Measurements from ENCODE around the gene PCSK9.

Gene PCSK9

GRCh38 chr1:55005351-55006140 lies 33.8 kb upstream of the PCSK9 start:
- Histone ChIP-seq H4K20me1 (no peaks in the 10 kb centered on the region), H3K27me3 (no peaks in the 10 kb centered on the region), H3K4me3 (no peak overlapping the region), H3K36me3 (no peaks in the 10 kb centered on the region), H3K4me2 (no peak overlapping the region), H3K4me1 (peaks cover 0 to 3% (median 0%) of the 10 kb centered on the region in 10 experiments; a peak in 1 of 20 replicates), H3K9me3 (replicated peaks in 1 of 11) (peaks cover 0 to 5% (median 0%) of the 10 kb centered on the region in 11 experiments; a peak in 3 of 22 replicates), H3K27ac (no peak overlapping the region), H3K9ac (no peak overlapping the region)
- no peak for TF ChIP-seq Cebpa-rat (IDR thresholded peaks at IDR 0.05)

- no peak for TF ChIP-seq Cebpa-rat (IDR thresholded peaks at IDR 0.05)
- Histone ChIP-seq H3K4me3 (no peak overlapping the region), H3K4me1 (peaks cover 0 to 4% (median 0%) of the 10 kb centered on the region in 10 experiments; a peak in 1 of 20 replicates), H3K9ac (no peak overlapping the region), H3K9me3 (replicated peaks in 1 of 11) (peaks cover 0 to 5% (median 0%) of the 10 kb centered on the region in 11 experiments; a peak in 3 of 22 replicates), H3K27ac (no peak overlapping the region), H3K4me2 (no peak overlapping the region), H4K20me1 (no peaks in the 10 kb centered on the region), H3K36me3 (no peaks in the 10 kb centered on the region), H3K27me3 (no peaks in the 10 kb centered on the region)
These were observed 32.4 kb upstream of the PCSK9 start for GRCh38 chr1:55006931-55007330.

- H3K4me3 ChIP-seq, result no peak overlapping the region
- no peak for TF ChIP-seq Cebpa-rat (IDR thresholded peaks at IDR 0.05)
- H3K36me3 ChIP-seq, result no peaks in the 10 kb centered on the region
- peaks cover 0 to 4% (median 0%) of the 10 kb centered on the region in 10 experiments; a peak in 1 of 20 replicates for H3K4me1 ChIP-seq
- no peak overlapping the region for H3K27ac ChIP-seq
- no peak overlapping the region for H3K4me2 ChIP-seq
- H3K9ac ChIP-seq, result no peak overlapping the region
- no peaks in the 10 kb centered on the region for H3K27me3 ChIP-seq
- no peaks in the 10 kb centered on the region for H4K20me1 ChIP-seq
- peaks cover 0 to 5% (median 0%) of the 10 kb centered on the region in 11 experiments; a peak in 3 of 22 replicates for H3K9me3 ChIP-seq (replicated peaks in 1 of 11)
These were observed 31.7 kb upstream of the PCSK9 start for GRCh38 chr1:55007625-55008024.

- H3K9ac ChIP-seq, result no peak overlapping the region
- no peak overlapping the region for H3K27ac ChIP-seq
- TF ChIP-seq Cebpa-rat (IDR thresholded peaks at IDR 0.05), result no peak
- H4K20me1 ChIP-seq, result no peaks in the 10 kb centered on the region
- no peaks in the 10 kb centered on the region for H3K27me3 ChIP-seq
- no peaks in the 10 kb centered on the region for H3K36me3 ChIP-seq
- no peak overlapping the region for H3K4me3 ChIP-seq
- peaks cover 0 to 5% (median 0%) of the 10 kb centered on the region in 11 experiments; a peak in 3 of 22 replicates for H3K9me3 ChIP-seq (replicated peaks in 1 of 11)
- H3K4me2 ChIP-seq, result no peak overlapping the region
- H3K4me1 ChIP-seq, result peaks cover 0 to 4% (median 0%) of the 10 kb centered on the region in 10 experiments; a peak in 1 of 20 replicates
These were observed 29.0 kb upstream of the PCSK9 start for GRCh38 chr1:55010194-55010886.

- H3K27me3 ChIP-seq, result no peaks in the 10 kb centered on the region
- no peak overlapping the region for H3K27ac ChIP-seq
- H3K4me3 ChIP-seq, result no peak overlapping the region
- H3K36me3 ChIP-seq, result no peaks in the 10 kb centered on the region
- peaks cover 0 to 5% (median 0%) of the 10 kb centered on the region in 11 experiments; a peak in 3 of 22 replicates for H3K9me3 ChIP-seq (replicated peaks in 1 of 11)
- TF ChIP-seq Cebpa-rat (IDR thresholded peaks at IDR 0.05), result no peak
- H4K20me1 ChIP-seq, result no peaks in the 10 kb centered on the region
- H3K4me2 ChIP-seq, result no peak overlapping the region
- no peak overlapping the region for H3K9ac ChIP-seq
- H3K4me1 ChIP-seq, result peaks cover 0 to 4% (median 0%) of the 10 kb centered on the region in 10 experiments; a peak in 1 of 20 replicates
These were observed 28.5 kb upstream of the PCSK9 start for GRCh38 chr1:55010887-55011217.

GRCh38 chr1:55012661-55013060 lies 26.7 kb upstream of the PCSK9 start:
- H3K4me1 ChIP-seq, result peaks cover 0 to 4% (median 0%) of the 10 kb centered on the region in 10 experiments; a peak in 1 of 20 replicates
- H3K27ac ChIP-seq, result no peak overlapping the region
- no peaks in the 10 kb centered on the region for H3K36me3 ChIP-seq
- peaks cover 0 to 5% (median 0%) of the 10 kb centered on the region in 11 experiments; a peak in 3 of 22 replicates for H3K9me3 ChIP-seq (replicated peaks in 1 of 11)
- H3K27me3 ChIP-seq, result no peaks in the 10 kb centered on the region
- H3K4me2 ChIP-seq, result no peak overlapping the region
- H3K9ac ChIP-seq, result no peak overlapping the region
- no peaks in the 10 kb centered on the region for H4K20me1 ChIP-seq
- no peak overlapping the region for H3K4me3 ChIP-seq
- TF ChIP-seq Cebpa-rat (IDR thresholded peaks at IDR 0.05), result no peak

- no peak for TF ChIP-seq Cebpa-rat (IDR thresholded peaks at IDR 0.05)
- Histone ChIP-seq H3K36me3 (no peaks in the 10 kb centered on the region), H3K27ac (no peak overlapping the region), H3K9ac (no peak overlapping the region), H4K20me1 (no peaks in the 10 kb centered on the region), H3K4me2 (no peak overlapping the region), H3K9me3 (replicated peaks in 1 of 11) (no peaks in the 10 kb centered on the region), H3K4me3 (no peak overlapping the region), H3K4me1 (peaks cover 0 to 4% (median 0%) of the 10 kb centered on the region in 10 experiments; a peak in 1 of 20 replicates), H3K27me3 (no peaks in the 10 kb centered on the region)
These were observed 24.2 kb upstream of the PCSK9 start for GRCh38 chr1:55015123-55015522.

- H3K4me1 ChIP-seq, result no peaks in the 10 kb centered on the region
- no peaks in the 10 kb centered on the region for H3K27me3 ChIP-seq
- H3K27ac ChIP-seq, result no peak overlapping the region
- H3K9me3 ChIP-seq (replicated peaks in 1 of 11), result no peaks in the 10 kb centered on the region
- no peak for TF ChIP-seq Cebpa-rat (IDR thresholded peaks at IDR 0.05)
- no peak overlapping the region for H3K9ac ChIP-seq
- H3K36me3 ChIP-seq, result no peaks in the 10 kb centered on the region
- H4K20me1 ChIP-seq, result no peaks in the 10 kb centered on the region
- H3K4me2 ChIP-seq, result no peak overlapping the region
- H3K4me3 ChIP-seq, result no peak overlapping the region
These were observed 23.4 kb upstream of the PCSK9 start for GRCh38 chr1:55015731-55016620.

GRCh38 chr1:55018395-55018794 lies 21.0 kb upstream of the PCSK9 start:
- Histone ChIP-seq H3K4me3 (no peak overlapping the region), H3K9ac (no peak overlapping the region), H3K9me3 (replicated peaks in 1 of 11) (no peaks in the 10 kb centered on the region), H4K20me1 (no peaks in the 10 kb centered on the region), H3K36me3 (no peaks in the 10 kb centered on the region), H3K4me1 (no peaks in the 10 kb centered on the region), H3K27ac (no peak overlapping the region), H3K4me2 (no peak overlapping the region), H3K27me3 (no peaks in the 10 kb centered on the region)
- no peak for TF ChIP-seq Cebpa-rat (IDR thresholded peaks at IDR 0.05)
